ENCODE measurements around the gene OSBPL6. TPM values are rescaled to one million over a fixed set of nuclear protein-coding genes. Genes with fewer than 3 reads are reported as not detected.

Gene OSBPL6
- total and polyA plus RNA-seq, 2 donors (not counting 1 experiment from before 2014, with no cell fraction given) = 0.06 TPM; not detected in 1

DNA sequence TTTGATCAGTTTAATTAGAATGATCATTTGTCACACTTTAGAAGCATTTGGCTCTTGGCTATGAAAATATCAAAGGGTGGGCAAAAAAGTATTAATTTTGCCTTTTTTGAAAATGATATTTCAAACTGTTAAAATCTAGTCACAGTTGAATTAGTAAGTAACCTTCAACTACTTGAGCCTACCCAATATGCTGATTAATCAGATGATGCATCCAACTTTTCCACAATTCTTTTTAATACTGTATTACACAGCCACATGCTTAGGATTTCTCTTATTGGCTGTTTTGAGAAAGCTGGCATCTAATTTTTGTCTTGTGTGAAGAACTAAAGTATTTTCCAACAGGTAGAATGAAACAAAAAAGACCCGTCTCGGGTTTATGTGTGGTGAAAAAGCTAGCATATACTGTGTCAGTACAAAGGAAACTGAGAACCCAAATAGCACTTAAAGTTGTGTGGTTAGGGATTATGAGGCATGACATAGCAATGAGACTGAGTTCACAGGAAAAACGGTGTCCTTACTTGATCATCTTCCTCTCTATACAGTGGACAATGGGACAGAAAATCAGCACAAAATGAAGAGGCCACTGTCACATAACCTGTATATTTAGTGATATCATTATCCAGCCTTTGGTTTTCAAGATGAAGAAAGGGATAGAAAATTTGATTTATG, 11.7 kb downstream of the OSBPL6 start:
- H3K4me1 ChIP-seq (ENCODE audit: control insufficient read depth in 2 of 2, insufficient read depth in 2 of 2, low read length in 2 of 2) = no peaks in the 10 kb centered on the region
- no peaks in the 10 kb centered on the region for H3K9me3 ChIP-seq (ENCODE audit: control extremely low read depth in 1 of 3, control insufficient read depth in 2 of 3, insufficient read depth in 1 of 3, low read length in 2 of 3)
- no peaks in the 10 kb centered on the region for H3K9me3 Mint-ChIP-seq (ENCODE audit: insufficient read depth)
- no peak for TF ChIP-seq EZH2 (IDR thresholded peaks at IDR 0.05; ENCODE audit: borderline replicate concordance, insufficient read depth, low read depth, low read length, poor library complexity, severe bottlenecking)
- TF ChIP-seq, protein P1, sequence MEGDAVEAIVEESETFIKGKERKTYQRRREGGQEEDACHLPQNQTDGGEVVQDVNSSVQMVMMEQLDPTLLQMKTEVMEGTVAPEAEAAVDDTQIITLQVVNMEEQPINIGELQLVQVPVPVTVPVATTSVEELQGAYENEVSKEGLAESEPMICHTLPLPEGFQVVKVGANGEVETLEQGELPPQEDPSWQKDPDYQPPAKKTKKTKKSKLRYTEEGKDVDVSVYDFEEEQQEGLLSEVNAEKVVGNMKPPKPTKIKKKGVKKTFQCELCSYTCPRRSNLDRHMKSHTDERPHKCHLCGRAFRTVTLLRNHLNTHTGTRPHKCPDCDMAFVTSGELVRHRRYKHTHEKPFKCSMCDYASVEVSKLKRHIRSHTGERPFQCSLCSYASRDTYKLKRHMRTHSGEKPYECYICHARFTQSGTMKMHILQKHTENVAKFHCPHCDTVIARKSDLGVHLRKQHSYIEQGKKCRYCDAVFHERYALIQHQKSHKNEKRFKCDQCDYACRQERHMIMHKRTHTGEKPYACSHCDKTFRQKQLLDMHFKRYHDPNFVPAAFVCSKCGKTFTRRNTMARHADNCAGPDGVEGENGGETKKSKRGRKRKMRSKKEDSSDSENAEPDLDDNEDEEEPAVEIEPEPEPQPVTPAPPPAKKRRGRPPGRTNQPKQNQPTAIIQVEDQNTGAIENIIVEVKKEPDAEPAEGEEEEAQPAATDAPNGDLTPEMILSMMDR (IDR thresholded peaks at IDR 0.05) = no peak
- no peak for ATAC-seq (ENCODE audit: low read depth)
- peaks cover 0 to 3% (median 0%) of the 10 kb centered on the region in 4 experiments for H3K27me3 ChIP-seq (replicated peaks in 1 of 4; ENCODE audit: control extremely low read depth in 1 of 4, control insufficient read depth in 3 of 4, insufficient read depth in 4 of 4, low read length in 3 of 4)
- H3K4me2 ChIP-seq (replicated peaks; ENCODE audit: low read depth, low read length, poor library complexity, severe bottlenecking) = no peak overlapping the region
- H3K27ac ChIP-seq (ENCODE audit: low read length in 2 of 2) = no peak overlapping the region
- no peaks in the 10 kb centered on the region for H3K36me3 ChIP-seq (replicated peaks in 1 of 2; ENCODE audit: control extremely low read depth in 1 of 2, control insufficient read depth in 1 of 2, extremely low read depth in 1 of 2, insufficient read depth in 2 of 2, low read length in 1 of 2)
- POLR2A ChIA-PET = no interaction called here
- H3K4me3 ChIP-seq (ENCODE audit: control extremely low read depth in 1 of 5, extremely low read depth in 1 of 5, insufficient read depth in 1 of 5, low read depth in 2 of 5, low read length in 4 of 5) = no peak overlapping the region
- intact Hi-C loops (cut with micrococcal nuclease) = no loop called here
- no peak overlapping the region for H3K4me3 Mint-ChIP-seq
- H3K79me2 ChIP-seq (ENCODE audit: control insufficient read depth, insufficient read depth, low read length) = no peaks in the 10 kb centered on the region
- no peaks in the 10 kb centered on the region for H4K20me1 ChIP-seq (ENCODE audit: control insufficient read depth, insufficient read depth, low read length, poor library complexity, severe bottlenecking)
- H2AFZ ChIP-seq (ENCODE audit: insufficient read depth, low read depth, low read length, poor library complexity, severe bottlenecking) = no peak overlapping the region
- H3K27me3 Mint-ChIP-seq = peaks cover 45% of the 10 kb centered on the region
- no peak overlapping the region for H3K9ac ChIP-seq (ENCODE audit: low read length)
- DNase-seq = no peak
- CTCF ChIA-PET = no interaction called here
- no peaks in the 10 kb centered on the region for H3K4me1 Mint-ChIP-seq
- no peak overlapping the region for H3K27ac Mint-ChIP-seq
- 90% methylated on average over 2 of the region's 3 CpGs for WGBS (ENCODE audit: insufficient coverage)

DNA sequence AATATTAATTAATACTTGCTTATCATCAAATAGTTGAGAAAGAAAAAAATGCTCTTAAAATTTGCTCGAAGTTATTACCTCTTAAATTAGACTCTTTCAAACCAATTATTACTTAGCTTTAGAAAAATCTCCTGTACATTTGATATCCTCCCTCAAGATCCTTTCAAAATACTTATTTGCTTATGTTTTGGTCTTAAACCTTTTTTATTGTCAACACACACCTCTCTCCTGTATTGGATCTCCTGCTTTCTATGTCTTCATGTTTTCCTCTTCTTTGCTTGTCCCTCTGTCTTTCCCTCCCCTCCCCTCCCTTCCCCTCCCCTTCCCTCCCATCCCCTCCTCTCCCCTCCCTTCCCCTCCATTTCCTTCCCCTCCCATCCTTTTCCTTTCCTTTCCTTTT, 14.0 kb downstream of the OSBPL6 start:
- Histone ChIP-seq H3K27me3 (replicated peaks in 1 of 4; ENCODE audit: control extremely low read depth in 1 of 4, control insufficient read depth in 3 of 4, insufficient read depth in 4 of 4, low read length in 3 of 4) (no peaks in the 10 kb centered on the region), H2AFZ (ENCODE audit: insufficient read depth, low read depth, low read length, poor library complexity, severe bottlenecking) (no peak overlapping the region), H3K27ac (ENCODE audit: low read length in 2 of 2) (no peak overlapping the region), H4K20me1 (ENCODE audit: control insufficient read depth, insufficient read depth, low read length, poor library complexity, severe bottlenecking) (no peaks in the 10 kb centered on the region), H3K4me2 (replicated peaks; ENCODE audit: low read depth, low read length, poor library complexity, severe bottlenecking) (no peak overlapping the region), H3K4me3 (ENCODE audit: control extremely low read depth in 1 of 5, extremely low read depth in 1 of 5, insufficient read depth in 1 of 5, low read depth in 2 of 5, low read length in 4 of 5) (no peak overlapping the region), H3K36me3 (replicated peaks in 1 of 2; ENCODE audit: control extremely low read depth in 1 of 2, control insufficient read depth in 1 of 2, extremely low read depth in 1 of 2, insufficient read depth in 2 of 2, low read length in 1 of 2) (no peaks in the 10 kb centered on the region), H3K9ac (ENCODE audit: low read length) (no peak overlapping the region), H3K79me2 (ENCODE audit: control insufficient read depth, insufficient read depth, low read length) (no peaks in the 10 kb centered on the region), H3K9me3 (ENCODE audit: control extremely low read depth in 1 of 3, control insufficient read depth in 2 of 3, insufficient read depth in 1 of 3, low read length in 2 of 3) (no peaks in the 10 kb centered on the region), H3K4me1 (ENCODE audit: control insufficient read depth in 2 of 2, insufficient read depth in 2 of 2, low read length in 2 of 2) (no peaks in the 10 kb centered on the region)
- Mint-ChIP-seq H3K4me3 (no peak overlapping the region), H3K27ac (no peak overlapping the region), H3K27me3 (peaks cover 49% of the 10 kb centered on the region), H3K4me1 (no peaks in the 10 kb centered on the region), H3K9me3 (ENCODE audit: insufficient read depth) (no peaks in the 10 kb centered on the region)
- CTCF ChIA-PET = no interaction called here
- no peak for ATAC-seq (ENCODE audit: low read depth)
- POLR2A ChIA-PET = no interaction called here
- DNase-seq = no peak
- TF ChIP-seq, protein P1 (IDR thresholded peaks at IDR 0.05) = no peak
- no peak for TF ChIP-seq EZH2 (IDR thresholded peaks at IDR 0.05; ENCODE audit: borderline replicate concordance, insufficient read depth, low read depth, low read length, poor library complexity, severe bottlenecking)
- no CpG with 5 or more reads among the region's 1 CpG for WGBS (ENCODE audit: insufficient coverage)
- intact Hi-C loops (cut with micrococcal nuclease) = no loop called here
